H1 (cell line): Measurements from ENCODE around the gene SFRP5. TPM values are rescaled to one million over a fixed set of nuclear protein-coding genes. Genes with fewer than 3 reads are reported as not detected.

Experiments used
- CTCF ChIA-PET: fragments of 300-600 bp; sonication (Branson Sonifier 250); formaldehyde crosslinking; loops from one replicate; lab custom pipeline; 2021; ENCODE audit not compliant: partially characterized antibody; lab: Charles Lee
- POLR2A ChIA-PET: fragments of 300-600 bp; sonication (Branson Sonifier 250); formaldehyde crosslinking; loops from one replicate; lab custom pipeline; 2021; ENCODE audit warnings: inconsistent platforms; ENCODE audit not compliant: partially characterized antibody; lab: Charles Lee
- DNase-seq, 2 experiments: peaks; one replicate each; pipeline versions ENCODE4 v3.0.0 to v3.0.0-alpha.2; 2010 to 2022; ENCODE audit warnings: low spot score in 2 of 2, low read depth in 1 of 2, mixed read lengths in 1 of 2
- FAIRE-seq: peaks from 2 replicates; lab custom pipeline; 2011; peaks lifted over from hg19 to GRCh38; lab: Jason Lieb, UNC
- H2AFZ ChIP-seq: 2 replicates; pipeline ENCODE4 v1.8.1; 2012; ENCODE audit warnings: low read length, inconsistent platforms
- H2AK5ac ChIP-seq: 2 replicates; pipeline ENCODE4 v1.6.1; 2013; ENCODE audit warnings: low read depth, low read length
- H2BK120ac ChIP-seq: replicated peaks from 2 replicates; pipeline ENCODE3; 2013; ENCODE audit warnings: low read depth, low read length, inconsistent platforms
- H2BK12ac ChIP-seq: 2 replicates; pipeline ENCODE4 v1.6.1; 2013; ENCODE audit warnings: low read depth, low read length
- H2BK15ac ChIP-seq: 2 replicates; pipeline ENCODE4 v1.6.1; 2013; ENCODE audit warnings: low read length
- H2BK20ac ChIP-seq: 2 replicates; pipeline ENCODE4 v1.6.1; 2013; ENCODE audit warnings: low read length
- H2BK5ac ChIP-seq: 2 replicates; pipeline ENCODE4 v1.6.1; 2013; ENCODE audit warnings: low read depth, low read length
- H3K14ac ChIP-seq: 2 replicates; pipeline ENCODE4 v1.6.1; 2013; ENCODE audit warnings: inconsistent platforms; ENCODE audit not compliant: insufficient read length
- H3K18ac ChIP-seq: 2 replicates; pipeline ENCODE4 v1.6.1; 2013; ENCODE audit warnings: low read length; ENCODE audit errors: extremely low read depth
- H3K23ac ChIP-seq: 2 replicates; pipeline ENCODE4 v1.6.1; 2013; ENCODE audit warnings: inconsistent platforms; ENCODE audit not compliant: insufficient read length
- H3K23me2 ChIP-seq: 2 replicates; pipeline ENCODE4 v1.6.1; 2013; ENCODE audit warnings: low read depth, low read length
- H3K27ac ChIP-seq: 2 replicates; pipeline ENCODE4 v1.6.1; 2011; ENCODE audit warnings: low read depth, low read length, inconsistent platforms
- H3K27me3 ChIP-seq, 4 experiments: replicated peaks in 1 of 4; 1 replicate in 1 of 4; 2 replicates in 3 of 4; pipeline versions ENCODE4 v1.6.1 to v1.8.1; 2011 to 2013; ENCODE audit warnings: low read length in 3 of 4, mild to moderate bottlenecking in 3 of 4, inconsistent platforms in 2 of 4, mixed read lengths in 2 of 4, moderate library complexity in 1 of 4; ENCODE audit not compliant: control insufficient read depth in 3 of 4, insufficient read depth in 3 of 4; ENCODE audit errors: extremely low read depth in 1 of 4
- H3K36me3 ChIP-seq, 4 experiments: 2 replicates each; pipeline versions ENCODE4 v1.6.1 to v1.8.1; 2011 to 2013; ENCODE audit warnings: mild to moderate bottlenecking in 4 of 4, low read length in 3 of 4, moderate library complexity in 2 of 4, control low read depth in 1 of 4, inconsistent platforms in 1 of 4; ENCODE audit not compliant: insufficient read depth in 4 of 4, control insufficient read depth in 2 of 4
- H3K4ac ChIP-seq: replicated peaks from 2 replicates; pipeline ENCODE3; 2013; ENCODE audit warnings: low read length, low read depth, mixed read lengths, inconsistent platforms; ENCODE audit not compliant: insufficient read length
- H3K4me1 ChIP-seq, 4 experiments: replicated peaks in 1 of 4; 1 replicate in 1 of 4; 2 replicates in 3 of 4; pipeline versions ENCODE4 v1.6.1 to v1.8.1; 2011 to 2013; ENCODE audit warnings: low read length in 3 of 4, inconsistent platforms in 2 of 4, mixed read lengths in 1 of 4; ENCODE audit not compliant: insufficient read depth in 4 of 4, control insufficient read depth in 3 of 4
- H3K4me2 ChIP-seq, 2 experiments: 2 replicates each; pipeline versions ENCODE4 v1.6.1 to v1.8.1; 2011 to 2013; ENCODE audit warnings: low read depth in 2 of 2, low read length in 2 of 2, control low read depth in 1 of 2, inconsistent platforms in 1 of 2, mild to moderate bottlenecking in 1 of 2; ENCODE audit not compliant: insufficient read depth in 1 of 2
- H3K4me3 ChIP-seq, 4 experiments: fragments of 200-600, 300-600 bp in 1 of 4; sonication (generic), shearing (Covaris generic), sonication (Bioruptor Twin) in 1 of 4; 2 replicates each; pipeline versions ENCODE4 v1.5.1 to v1.8.1; 2011 to 2016; ENCODE audit warnings: low read length in 4 of 4, low read depth in 3 of 4, control low read depth in 2 of 4, inconsistent platforms in 2 of 4, mild to moderate bottlenecking in 2 of 4, mixed read lengths in 1 of 4, moderate library complexity in 1 of 4; ENCODE audit not compliant: insufficient read depth in 2 of 4; ENCODE audit errors: extremely low read depth in 1 of 4
- H3K56ac ChIP-seq: replicated peaks from 2 replicates; pipeline ENCODE3; 2013; ENCODE audit warnings: low read depth, mild to moderate bottlenecking, mixed read lengths, low read length, inconsistent platforms; ENCODE audit not compliant: insufficient read length
- H3K79me1 ChIP-seq: 2 replicates; pipeline ENCODE4 v1.6.1; 2013; ENCODE audit warnings: low read depth, low read length, control low read depth
- H3K79me2 ChIP-seq, 2 experiments: 2 replicates each; pipeline versions ENCODE4 v1.6.1 to v1.8.1; 2012 to 2013; ENCODE audit warnings: low read length in 2 of 2, mild to moderate bottlenecking in 2 of 2, inconsistent platforms in 1 of 2; ENCODE audit not compliant: insufficient read depth in 2 of 2, control insufficient read depth in 1 of 2
- H3K9ac ChIP-seq, 4 experiments: replicated peaks in 1 of 4; 1 replicate in 1 of 4; 2 replicates in 3 of 4; pipeline versions ENCODE4 v1.6.1 to v1.8.1; 2011 to 2013; ENCODE audit warnings: low read depth in 3 of 4, low read length in 3 of 4, control low read depth in 2 of 4, mild to moderate bottlenecking in 2 of 4, moderate library complexity in 2 of 4, inconsistent platforms in 1 of 4; ENCODE audit errors: extremely low read depth in 1 of 4
- H3K9me3 ChIP-seq, 2 experiments: 2 replicates each; pipeline versions ENCODE4 v1.6.1 to v1.8.1; 2012 to 2013; ENCODE audit warnings: mild to moderate bottlenecking in 2 of 2, moderate library complexity in 2 of 2, control low read depth in 1 of 2, inconsistent platforms in 1 of 2, low read depth in 1 of 2, low read length in 1 of 2, mixed read lengths in 1 of 2; ENCODE audit not compliant: insufficient read depth in 2 of 2
- H4K20me1 ChIP-seq, 2 experiments: replicated peaks in 1 of 2; 2 replicates each; pipeline versions ENCODE3 to v1.8.1; 2011 to 2013; ENCODE audit warnings: inconsistent platforms in 2 of 2, low read length in 2 of 2, mild to moderate bottlenecking in 1 of 2; ENCODE audit not compliant: insufficient read depth in 2 of 2, control insufficient read depth in 1 of 2
- H4K5ac ChIP-seq: 2 replicates; pipeline ENCODE4 v1.6.1; 2013; ENCODE audit warnings: low read length, low read depth, mixed read lengths, inconsistent platforms; ENCODE audit not compliant: insufficient read length
- H4K8ac ChIP-seq: 2 replicates; pipeline ENCODE4 v1.8.0; 2013; ENCODE audit warnings: mild to moderate bottlenecking, moderate library complexity, low read length, inconsistent platforms; ENCODE audit not compliant: insufficient read depth; ENCODE audit errors: extremely low read depth
- H4K91ac ChIP-seq: replicated peaks from 2 replicates; pipeline ENCODE3; 2013; ENCODE audit warnings: low read length, mixed read lengths, inconsistent platforms; ENCODE audit not compliant: insufficient read length
- CEBPB ChIP-seq: IDR thresholded peaks from 2 replicates; pipeline ENCODE4 v1.6.1; 2012; ENCODE audit warnings: low read depth, low read length
- CREB1 ChIP-seq: IDR thresholded peaks from 2 replicates; pipeline ENCODE4 v1.6.1; 2012; ENCODE audit warnings: inconsistent platforms
- EGR1 ChIP-seq: IDR thresholded peaks from 2 replicates; pipeline ENCODE4 v1.6.1; 2011; ENCODE audit warnings: low read depth, low read length, borderline replicate concordance
- EP300 ChIP-seq, 2 experiments: IDR thresholded peaks; 1 replicate in 1 of 2; 2 replicates in 1 of 2; pipeline ENCODE4 v1.6.1; 2011 to 2012; ENCODE audit warnings: low read depth in 2 of 2, low read length in 2 of 2, mild to moderate bottlenecking in 2 of 2, borderline replicate concordance in 1 of 2, inconsistent platforms in 1 of 2, moderate library complexity in 1 of 2
- KDM1A ChIP-seq: fragments of 200-600, 300-600 bp; sonication (generic); IDR thresholded peaks from 2 replicates; pipeline ENCODE4 v1.7.1; 2016; ENCODE audit warnings: mild to moderate bottlenecking, low read length, borderline replicate concordance
- KDM4A ChIP-seq: IDR thresholded peaks from one replicate; pipeline ENCODE4 v1.7.1; 2012; ENCODE audit warnings: low read depth, mild to moderate bottlenecking, moderate library complexity, low read length, inconsistent platforms; ENCODE audit not compliant: severe bottlenecking
- NANOG ChIP-seq: IDR thresholded peaks from 2 replicates; pipeline ENCODE4 v1.6.1; 2011; ENCODE audit warnings: low read length, low read depth, mild to moderate bottlenecking, inconsistent platforms; ENCODE audit not compliant: insufficient read depth, poor library complexity, severe bottlenecking
- POLR2A ChIP-seq, 2 experiments: IDR thresholded peaks; 1 replicate in 1 of 2; 2 replicates in 1 of 2; pipeline ENCODE4 v1.6.1; 2011; ENCODE audit warnings: low read depth in 2 of 2, low read length in 2 of 2, mild to moderate bottlenecking in 2 of 2; ENCODE audit errors: control extremely low read depth in 1 of 2
- WGBS, 2 experiments: shearing (Covaris generic) in 1 of 2; methylation state at CpG; one replicate each; pipeline versions ENCODE4 v1.1.6 to v1.1.7; 2013 to 2015; ENCODE audit warnings: low lambda C conversion rate in 2 of 2, mixed read lengths in 2 of 2, inconsistent platforms in 1 of 2, low coverage in 1 of 2, missing lambda C conversion rate in 1 of 2; ENCODE audit not compliant: insufficient replicate concordance in 2 of 2, insufficient coverage in 1 of 2, insufficient read length in 1 of 2; ENCODE audit errors: extremely low coverage in 1 of 2, missing lambda C conversion rate in 1 of 2; 5-methylcytosine and 5-hydroxymethylcytosine counted together
- polyA plus RNA-seq, 7 experiments: library from polyadenylated mRNA; depleted of rRNA in 3 of 7; stranded (reverse) in 5 of 7; unstranded in 2 of 7; fragments of >200 nt in 5 of 7; fragments of 200-250 nt in 2 of 7; gene quantifications; 1 replicate in 5 of 7; 2 replicates in 1 of 7; 4 replicates in 1 of 7; pipeline versions ENCODE4 v1.2.1 to v1.2.3, GENCODE V29; 2011 to 2013; ENCODE audit warnings: missing spikeins in 2 of 7, mixed read lengths in 2 of 7
- total RNA-seq: library from RNA; stranded (reverse); fragmentation: NEBNext Ultra II Directional; extraction: Animal tissue kit (Norgen Biotek cat#: 25700); gene quantifications from 2 replicates; pipeline ENCODE4 v1.2.1, GENCODE V29; 2021
- TF ChIP-seq, protein P1 (sequence below): IDR thresholded peaks from 2 replicates; pipeline ENCODE4 v1.6.1; 2011; ENCODE audit warnings: low read depth, mild to moderate bottlenecking, low read length; ENCODE audit not compliant: insufficient read depth

The SFRP5 gene
- total and polyA plus RNA-seq, 2 of the 8 experiments (the other 6 are each of a cell fraction or from before 2014, with no cell fraction given) = 3.9 to 5.9 TPM

DNA sequence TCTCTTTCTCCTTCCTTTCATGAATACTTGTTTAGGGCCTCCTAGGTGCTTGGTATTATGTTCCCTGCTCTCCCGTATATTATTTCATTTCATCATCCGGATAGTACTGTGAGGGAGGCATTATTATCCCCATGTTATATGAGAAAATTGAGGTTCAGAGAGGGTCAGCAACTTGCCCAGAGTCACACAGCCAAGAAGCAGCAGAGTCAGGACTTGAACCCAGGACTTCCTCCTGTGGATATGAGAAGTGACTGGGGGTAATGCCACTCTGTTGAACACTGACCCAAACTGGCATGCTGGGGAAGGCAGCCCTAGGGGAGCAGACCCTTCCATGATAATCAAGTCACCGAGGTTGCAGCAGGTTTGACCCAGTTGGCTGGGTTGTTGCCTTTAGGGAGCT lies 8.2 kb upstream of the SFRP5 start:
- Histone ChIP-seq H3K4me3 (no peak overlapping the region), H4K5ac (no peak overlapping the region), H3K14ac (no peak overlapping the region), H3K27ac (no peak overlapping the region), H2AK5ac (no peak overlapping the region), H3K23ac (no peak overlapping the region), H3K18ac (no peak overlapping the region), H2BK12ac (no peak overlapping the region), H3K9ac (no peak overlapping the region), H3K36me3 (no peaks in the 10 kb centered on the region), H2AFZ (no peak overlapping the region), H3K79me1 (no peaks in the 10 kb centered on the region), H3K4ac (no peak overlapping the region), H2BK15ac (no peak overlapping the region), H2BK20ac (no peak overlapping the region), H4K20me1 (no peaks in the 10 kb centered on the region), H2BK5ac (no peak overlapping the region), H3K4me1 (peaks cover 0 to 14% (median 5%) of the 10 kb centered on the region in 4 experiments; a peak in 6 of 7 replicates), H3K56ac (no peak overlapping the region), H3K23me2 (no peaks in the 10 kb centered on the region), H3K27me3 (no peaks in the 10 kb centered on the region), H4K91ac (no peak overlapping the region), H3K79me2 (no peaks in the 10 kb centered on the region), H3K9me3 (no peaks in the 10 kb centered on the region), H3K4me2 (no peak overlapping the region), H4K8ac (no peak overlapping the region), H2BK120ac (no peak overlapping the region)
- TF ChIP-seq EGR1 (no peak), KDM4A (no peak), EP300 (IDR thresholded peaks at IDR 0.05; ENCODE audit: borderline replicate concordance in 1 of 2, low read depth in 2 of 2, low read length in 2 of 2) (no peak), KDM1A (peak; percentile 81; the same call in 1 of the 2 replicates), NANOG (no peak), CEBPB (no peak), CREB1 (no peak), POLR2A (IDR thresholded peaks at IDR 0.05; ENCODE audit: control extremely low read depth in 1 of 2, low read depth in 2 of 2, low read length in 2 of 2) (no peak)
- TF ChIP-seq, protein P1, sequence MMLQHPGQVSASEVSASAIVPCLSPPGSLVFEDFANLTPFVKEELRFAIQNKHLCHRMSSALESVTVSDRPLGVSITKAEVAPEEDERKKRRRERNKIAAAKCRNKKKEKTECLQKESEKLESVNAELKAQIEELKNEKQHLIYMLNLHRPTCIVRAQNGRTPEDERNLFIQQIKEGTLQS = no peak
- no peak for DNase-seq
- CTCF ChIA-PET = interaction anchor here (0.9 to 8.8 kb wide), 10 partner anchors 8 to 261 kb away, joined by 3 to 98 read pairs (median 4); partner anchors contain the start of gene SFRP5
- WGBS, 2 experiments = 87% methylated on average over 3 of the region's 3 CpGs; no CpG with 5 or more reads in 1 of the 2 experiments
- FAIRE-seq = no peak
- POLR2A ChIA-PET = interaction anchor here (0.9 to 2.2 kb wide), 4 partner anchors 9 to 43 kb away, joined by 3 to 5 read pairs (median 4); partner anchors contain the start of gene ZFYVE27
